ENCODE results near the gene EML6.

The EML6 gene

DNA sequence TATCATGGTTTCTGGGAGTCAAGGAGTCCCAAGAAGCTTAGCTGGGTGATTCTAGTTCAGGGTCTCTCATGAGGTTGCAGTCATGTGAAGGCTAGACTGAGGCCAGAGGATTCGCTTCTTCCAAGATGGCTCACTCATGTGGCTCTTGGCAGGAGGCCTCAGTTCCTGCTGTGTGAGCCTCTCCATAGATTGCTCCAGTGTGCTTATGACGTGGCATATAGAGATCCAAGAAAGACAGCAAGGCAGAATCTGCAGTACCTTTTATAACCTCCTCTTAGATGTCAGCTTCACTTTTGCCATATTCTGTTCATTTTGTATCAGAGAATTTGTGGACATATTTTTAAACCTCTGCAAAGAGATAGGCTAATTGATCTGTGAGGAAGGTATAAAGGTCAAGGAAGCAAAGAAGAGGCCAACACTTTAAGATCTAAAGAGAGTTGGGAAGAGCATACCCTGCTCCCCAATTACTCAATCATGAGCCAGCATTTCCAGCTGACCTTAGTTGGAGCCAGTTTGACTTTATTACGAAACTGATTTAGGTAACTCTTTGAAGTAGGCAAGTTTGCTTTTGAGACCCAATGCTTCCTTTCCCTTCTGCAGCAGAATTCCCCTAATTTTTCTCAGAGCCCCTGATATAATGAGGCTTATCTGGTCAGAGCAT is 134.7 kb downstream of the EML6 start:
- TF ChIP-seq, protein P1, sequence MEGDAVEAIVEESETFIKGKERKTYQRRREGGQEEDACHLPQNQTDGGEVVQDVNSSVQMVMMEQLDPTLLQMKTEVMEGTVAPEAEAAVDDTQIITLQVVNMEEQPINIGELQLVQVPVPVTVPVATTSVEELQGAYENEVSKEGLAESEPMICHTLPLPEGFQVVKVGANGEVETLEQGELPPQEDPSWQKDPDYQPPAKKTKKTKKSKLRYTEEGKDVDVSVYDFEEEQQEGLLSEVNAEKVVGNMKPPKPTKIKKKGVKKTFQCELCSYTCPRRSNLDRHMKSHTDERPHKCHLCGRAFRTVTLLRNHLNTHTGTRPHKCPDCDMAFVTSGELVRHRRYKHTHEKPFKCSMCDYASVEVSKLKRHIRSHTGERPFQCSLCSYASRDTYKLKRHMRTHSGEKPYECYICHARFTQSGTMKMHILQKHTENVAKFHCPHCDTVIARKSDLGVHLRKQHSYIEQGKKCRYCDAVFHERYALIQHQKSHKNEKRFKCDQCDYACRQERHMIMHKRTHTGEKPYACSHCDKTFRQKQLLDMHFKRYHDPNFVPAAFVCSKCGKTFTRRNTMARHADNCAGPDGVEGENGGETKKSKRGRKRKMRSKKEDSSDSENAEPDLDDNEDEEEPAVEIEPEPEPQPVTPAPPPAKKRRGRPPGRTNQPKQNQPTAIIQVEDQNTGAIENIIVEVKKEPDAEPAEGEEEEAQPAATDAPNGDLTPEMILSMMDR (IDR thresholded peaks at IDR 0.05; ENCODE audit: low read depth, low read length), result no peak
- TF ChIP-seq EZH2phosphoT487 (IDR thresholded peaks at IDR 0.05; ENCODE audit: low read depth), result no peak
- H3K27me3 ChIP-seq (ENCODE audit: low read depth, low read length), result no peaks in the 10 kb centered on the region
- no peak overlapping the region for H3K4me3 ChIP-seq (ENCODE audit: low read length)
- no peak overlapping the region for H2AFZ ChIP-seq (ENCODE audit: low read depth, low read length)
- H3K9ac ChIP-seq (ENCODE audit: low read length), result no peak overlapping the region
- no peak overlapping the region for H3K4me2 ChIP-seq (ENCODE audit: low read length)
- no peaks in the 10 kb centered on the region for H3K36me3 ChIP-seq (replicated peaks; ENCODE audit: low read depth, low read length)
- no peak overlapping the region for H3K27ac ChIP-seq (ENCODE audit: low read length)
- H3K4me1 ChIP-seq (ENCODE audit: low read length), result no peaks in the 10 kb centered on the region
- H3K9me3 ChIP-seq (ENCODE audit: insufficient read depth, low read length), result no peaks in the 10 kb centered on the region
- no peaks in the 10 kb centered on the region for H4K20me1 ChIP-seq (ENCODE audit: insufficient read depth, low read length)
- no peaks in the 10 kb centered on the region for H3K79me2 ChIP-seq (ENCODE audit: low read length)

DNA sequence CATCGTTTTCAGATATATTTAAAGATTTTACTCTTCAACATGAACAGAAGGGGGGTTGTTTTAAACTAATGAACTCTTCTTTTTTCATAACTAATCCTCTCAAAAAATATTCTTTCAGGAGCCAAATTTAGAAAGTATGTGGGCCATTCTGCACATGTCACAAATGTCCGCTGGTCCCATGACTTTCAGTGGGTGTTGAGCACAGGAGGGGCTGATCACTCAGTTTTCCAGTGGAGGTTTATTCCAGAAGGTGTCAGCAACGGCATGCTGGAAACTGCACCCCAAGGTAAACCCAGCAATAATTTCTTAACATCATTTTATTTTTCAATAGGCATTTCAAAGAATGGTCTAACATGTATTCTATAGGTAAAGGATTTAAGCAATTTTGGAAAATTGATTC is 136.0 kb downstream of the EML6 start:
- TF ChIP-seq, protein P1 (IDR thresholded peaks at IDR 0.05; ENCODE audit: low read depth, low read length), result 0 out of 2 replicates have a peak, but pooled peaks have one; percentile 5
- no peak for TF ChIP-seq EZH2phosphoT487 (IDR thresholded peaks at IDR 0.05; ENCODE audit: low read depth)
- Histone ChIP-seq H2AFZ (ENCODE audit: low read depth, low read length) (no peak overlapping the region), H4K20me1 (ENCODE audit: insufficient read depth, low read length) (no peaks in the 10 kb centered on the region), H3K27ac (ENCODE audit: low read length) (no peak overlapping the region), H3K9ac (ENCODE audit: low read length) (no peak overlapping the region), H3K79me2 (ENCODE audit: low read length) (no peaks in the 10 kb centered on the region), H3K36me3 (replicated peaks; ENCODE audit: low read depth, low read length) (no peaks in the 10 kb centered on the region), H3K4me3 (ENCODE audit: low read length) (no peak overlapping the region), H3K27me3 (ENCODE audit: low read depth, low read length) (no peaks in the 10 kb centered on the region), H3K4me1 (ENCODE audit: low read length) (no peaks in the 10 kb centered on the region), H3K4me2 (ENCODE audit: low read length) (no peak overlapping the region), H3K9me3 (ENCODE audit: insufficient read depth, low read length) (no peaks in the 10 kb centered on the region)

DNA sequence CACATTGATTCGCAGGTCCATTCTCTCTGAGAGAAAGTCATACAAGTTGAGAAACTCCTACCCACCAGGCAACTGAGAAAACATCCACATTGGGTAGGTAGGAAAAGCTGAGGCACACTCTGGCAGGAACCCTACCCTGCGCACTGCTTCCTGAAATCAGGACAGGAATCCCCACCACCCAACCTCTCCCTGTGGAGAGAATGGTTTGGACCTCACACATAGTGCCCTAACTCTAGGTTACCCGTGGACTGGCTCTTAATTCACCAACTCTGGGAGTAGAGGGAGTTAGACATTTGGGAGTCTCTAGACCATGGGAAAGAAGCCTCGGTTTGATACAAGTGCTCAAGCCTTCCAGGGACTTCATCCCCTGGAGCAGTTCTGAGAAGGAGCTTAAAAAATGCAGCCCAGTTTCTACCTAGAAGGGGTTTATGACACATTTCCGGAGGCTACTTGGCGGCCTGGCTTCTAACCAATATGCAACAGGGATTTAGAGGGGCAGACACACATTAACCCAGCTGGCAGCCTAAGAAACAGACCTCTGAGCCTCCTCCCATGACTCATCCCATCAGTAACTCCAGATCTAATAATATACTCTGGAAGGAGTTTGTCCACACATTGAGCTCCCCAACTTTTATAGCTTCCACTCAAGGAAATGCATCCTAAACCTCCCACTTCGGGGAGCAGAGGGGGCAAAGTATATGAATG is 136.7 kb downstream of the EML6 start:
- Histone ChIP-seq H2AFZ (ENCODE audit: low read depth, low read length) (no peak overlapping the region), H3K79me2 (ENCODE audit: low read length) (no peaks in the 10 kb centered on the region), H3K4me1 (ENCODE audit: low read length) (no peaks in the 10 kb centered on the region), H3K4me2 (ENCODE audit: low read length) (no peak overlapping the region), H3K4me3 (ENCODE audit: low read length) (no peak overlapping the region), H3K9me3 (ENCODE audit: insufficient read depth, low read length) (no peaks in the 10 kb centered on the region), H3K36me3 (replicated peaks; ENCODE audit: low read depth, low read length) (no peaks in the 10 kb centered on the region), H3K9ac (ENCODE audit: low read length) (no peak overlapping the region), H3K27me3 (ENCODE audit: low read depth, low read length) (no peaks in the 10 kb centered on the region), H4K20me1 (ENCODE audit: insufficient read depth, low read length) (no peaks in the 10 kb centered on the region), H3K27ac (ENCODE audit: low read length) (no peak overlapping the region)
- TF ChIP-seq, protein P1 (IDR thresholded peaks at IDR 0.05; ENCODE audit: low read depth, low read length), result no peak
- no peak for TF ChIP-seq EZH2phosphoT487 (IDR thresholded peaks at IDR 0.05; ENCODE audit: low read depth)

DNA sequence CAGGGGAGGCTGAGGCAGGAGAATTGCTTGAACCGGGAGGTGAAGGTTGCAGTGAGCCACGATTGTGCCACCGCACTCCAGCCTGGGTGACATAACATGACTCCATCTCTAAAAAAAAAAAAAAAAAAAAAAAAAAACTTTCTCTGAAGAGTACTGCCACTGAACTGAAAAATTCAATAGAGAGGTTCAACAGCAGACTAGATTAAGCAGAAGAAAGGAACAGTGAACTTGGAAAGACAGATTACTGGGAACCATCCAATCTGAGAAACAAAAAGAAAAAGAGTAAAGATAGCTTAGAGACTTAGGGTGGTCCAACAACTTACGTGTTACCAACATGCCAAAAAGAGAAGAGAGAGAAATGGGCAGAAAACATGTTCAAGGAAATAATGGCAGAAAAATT is 138.8 kb downstream of the EML6 start:
- no peaks in the 10 kb centered on the region for H3K79me2 ChIP-seq (ENCODE audit: low read length)
- no peaks in the 10 kb centered on the region for H3K36me3 ChIP-seq (replicated peaks; ENCODE audit: low read depth, low read length)
- H4K20me1 ChIP-seq (ENCODE audit: insufficient read depth, low read length), result no peaks in the 10 kb centered on the region
- TF ChIP-seq, protein P1 (IDR thresholded peaks at IDR 0.05; ENCODE audit: low read depth, low read length), result no peak
- TF ChIP-seq EZH2phosphoT487 (IDR thresholded peaks at IDR 0.05; ENCODE audit: low read depth), result no peak
- H3K9me3 ChIP-seq (ENCODE audit: insufficient read depth, low read length), result no peaks in the 10 kb centered on the region
- H3K27me3 ChIP-seq (ENCODE audit: low read depth, low read length), result no peaks in the 10 kb centered on the region
- H3K4me1 ChIP-seq (ENCODE audit: low read length), result peaks cover 8% of the 10 kb centered on the region
- H3K9ac ChIP-seq (ENCODE audit: low read length), result no peak overlapping the region
- no peak overlapping the region for H3K27ac ChIP-seq (ENCODE audit: low read length)
- H3K4me2 ChIP-seq (ENCODE audit: low read length), result no peak overlapping the region
- no peak overlapping the region for H2AFZ ChIP-seq (ENCODE audit: low read depth, low read length)
- no peak overlapping the region for H3K4me3 ChIP-seq (ENCODE audit: low read length)
